H1 (cell line): ENCODE results near the gene LTO1. TPM values are rescaled to one million over a fixed set of nuclear protein-coding genes. Genes with fewer than 3 reads are reported as not detected.

Experiments used
- CTCF ChIA-PET: fragments of 300-600 bp; sonication (Branson Sonifier 250); formaldehyde crosslinking; loops from one replicate; lab custom pipeline; 2021; ENCODE audit not compliant: partially characterized antibody; lab: Charles Lee
- POLR2A ChIA-PET: fragments of 300-600 bp; sonication (Branson Sonifier 250); formaldehyde crosslinking; loops from one replicate; lab custom pipeline; 2021; ENCODE audit warnings: inconsistent platforms; ENCODE audit not compliant: partially characterized antibody; lab: Charles Lee
- DNase-seq, 2 experiments: peaks; one replicate each; pipeline versions ENCODE4 v3.0.0 to v3.0.0-alpha.2; 2010 to 2022; ENCODE audit warnings: low spot score in 2 of 2, low read depth in 1 of 2, mixed read lengths in 1 of 2
- FAIRE-seq: peaks from 2 replicates; lab custom pipeline; 2011; peaks lifted over from hg19 to GRCh38; lab: Jason Lieb, UNC
- H2AFZ ChIP-seq: 2 replicates; pipeline ENCODE4 v1.8.1; 2012; ENCODE audit warnings: low read length, inconsistent platforms
- H2AK5ac ChIP-seq: 2 replicates; pipeline ENCODE4 v1.6.1; 2013; ENCODE audit warnings: low read depth, low read length
- H2BK120ac ChIP-seq: replicated peaks from 2 replicates; pipeline ENCODE3; 2013; ENCODE audit warnings: low read depth, low read length, inconsistent platforms
- H2BK12ac ChIP-seq: 2 replicates; pipeline ENCODE4 v1.6.1; 2013; ENCODE audit warnings: low read depth, low read length
- H2BK15ac ChIP-seq: 2 replicates; pipeline ENCODE4 v1.6.1; 2013; ENCODE audit warnings: low read length
- H2BK20ac ChIP-seq: 2 replicates; pipeline ENCODE4 v1.6.1; 2013; ENCODE audit warnings: low read length
- H2BK5ac ChIP-seq: 2 replicates; pipeline ENCODE4 v1.6.1; 2013; ENCODE audit warnings: low read depth, low read length
- H3K14ac ChIP-seq: 2 replicates; pipeline ENCODE4 v1.6.1; 2013; ENCODE audit warnings: inconsistent platforms; ENCODE audit not compliant: insufficient read length
- H3K18ac ChIP-seq: 2 replicates; pipeline ENCODE4 v1.6.1; 2013; ENCODE audit warnings: low read length; ENCODE audit errors: extremely low read depth
- H3K23ac ChIP-seq: 2 replicates; pipeline ENCODE4 v1.6.1; 2013; ENCODE audit warnings: inconsistent platforms; ENCODE audit not compliant: insufficient read length
- H3K23me2 ChIP-seq: 2 replicates; pipeline ENCODE4 v1.6.1; 2013; ENCODE audit warnings: low read depth, low read length
- H3K27ac ChIP-seq: 2 replicates; pipeline ENCODE4 v1.6.1; 2011; ENCODE audit warnings: low read depth, low read length, inconsistent platforms
- H3K27me3 ChIP-seq, 4 experiments: replicated peaks in 1 of 4; 1 replicate in 1 of 4; 2 replicates in 3 of 4; pipeline versions ENCODE4 v1.6.1 to v1.8.1; 2011 to 2013; ENCODE audit warnings: low read length in 3 of 4, mild to moderate bottlenecking in 3 of 4, inconsistent platforms in 2 of 4, mixed read lengths in 2 of 4, moderate library complexity in 1 of 4; ENCODE audit not compliant: control insufficient read depth in 3 of 4, insufficient read depth in 3 of 4; ENCODE audit errors: extremely low read depth in 1 of 4
- H3K36me3 ChIP-seq, 4 experiments: 2 replicates each; pipeline versions ENCODE4 v1.6.1 to v1.8.1; 2011 to 2013; ENCODE audit warnings: mild to moderate bottlenecking in 4 of 4, low read length in 3 of 4, moderate library complexity in 2 of 4, control low read depth in 1 of 4, inconsistent platforms in 1 of 4; ENCODE audit not compliant: insufficient read depth in 4 of 4, control insufficient read depth in 2 of 4
- H3K4ac ChIP-seq: replicated peaks from 2 replicates; pipeline ENCODE3; 2013; ENCODE audit warnings: low read length, low read depth, mixed read lengths, inconsistent platforms; ENCODE audit not compliant: insufficient read length
- H3K4me1 ChIP-seq, 4 experiments: replicated peaks in 1 of 4; 1 replicate in 1 of 4; 2 replicates in 3 of 4; pipeline versions ENCODE4 v1.6.1 to v1.8.1; 2011 to 2013; ENCODE audit warnings: low read length in 3 of 4, inconsistent platforms in 2 of 4, mixed read lengths in 1 of 4; ENCODE audit not compliant: insufficient read depth in 4 of 4, control insufficient read depth in 3 of 4
- H3K4me2 ChIP-seq, 2 experiments: 2 replicates each; pipeline versions ENCODE4 v1.6.1 to v1.8.1; 2011 to 2013; ENCODE audit warnings: low read depth in 2 of 2, low read length in 2 of 2, control low read depth in 1 of 2, inconsistent platforms in 1 of 2, mild to moderate bottlenecking in 1 of 2; ENCODE audit not compliant: insufficient read depth in 1 of 2
- H3K4me3 ChIP-seq, 4 experiments: fragments of 200-600, 300-600 bp in 1 of 4; sonication (generic), shearing (Covaris generic), sonication (Bioruptor Twin) in 1 of 4; 2 replicates each; pipeline versions ENCODE4 v1.5.1 to v1.8.1; 2011 to 2016; ENCODE audit warnings: low read length in 4 of 4, low read depth in 3 of 4, control low read depth in 2 of 4, inconsistent platforms in 2 of 4, mild to moderate bottlenecking in 2 of 4, mixed read lengths in 1 of 4, moderate library complexity in 1 of 4; ENCODE audit not compliant: insufficient read depth in 2 of 4; ENCODE audit errors: extremely low read depth in 1 of 4
- H3K56ac ChIP-seq: replicated peaks from 2 replicates; pipeline ENCODE3; 2013; ENCODE audit warnings: low read depth, mild to moderate bottlenecking, mixed read lengths, low read length, inconsistent platforms; ENCODE audit not compliant: insufficient read length
- H3K79me1 ChIP-seq: 2 replicates; pipeline ENCODE4 v1.6.1; 2013; ENCODE audit warnings: low read depth, low read length, control low read depth
- H3K79me2 ChIP-seq, 2 experiments: 2 replicates each; pipeline versions ENCODE4 v1.6.1 to v1.8.1; 2012 to 2013; ENCODE audit warnings: low read length in 2 of 2, mild to moderate bottlenecking in 2 of 2, inconsistent platforms in 1 of 2; ENCODE audit not compliant: insufficient read depth in 2 of 2, control insufficient read depth in 1 of 2
- H3K9ac ChIP-seq, 4 experiments: replicated peaks in 1 of 4; 1 replicate in 1 of 4; 2 replicates in 3 of 4; pipeline versions ENCODE4 v1.6.1 to v1.8.1; 2011 to 2013; ENCODE audit warnings: low read depth in 3 of 4, low read length in 3 of 4, control low read depth in 2 of 4, mild to moderate bottlenecking in 2 of 4, moderate library complexity in 2 of 4, inconsistent platforms in 1 of 4; ENCODE audit errors: extremely low read depth in 1 of 4
- H3K9me3 ChIP-seq, 2 experiments: 2 replicates each; pipeline versions ENCODE4 v1.6.1 to v1.8.1; 2012 to 2013; ENCODE audit warnings: mild to moderate bottlenecking in 2 of 2, moderate library complexity in 2 of 2, control low read depth in 1 of 2, inconsistent platforms in 1 of 2, low read depth in 1 of 2, low read length in 1 of 2, mixed read lengths in 1 of 2; ENCODE audit not compliant: insufficient read depth in 2 of 2
- H4K20me1 ChIP-seq, 2 experiments: replicated peaks in 1 of 2; 2 replicates each; pipeline versions ENCODE3 to v1.8.1; 2011 to 2013; ENCODE audit warnings: inconsistent platforms in 2 of 2, low read length in 2 of 2, mild to moderate bottlenecking in 1 of 2; ENCODE audit not compliant: insufficient read depth in 2 of 2, control insufficient read depth in 1 of 2
- H4K5ac ChIP-seq: 2 replicates; pipeline ENCODE4 v1.6.1; 2013; ENCODE audit warnings: low read length, low read depth, mixed read lengths, inconsistent platforms; ENCODE audit not compliant: insufficient read length
- H4K8ac ChIP-seq: 2 replicates; pipeline ENCODE4 v1.8.0; 2013; ENCODE audit warnings: mild to moderate bottlenecking, moderate library complexity, low read length, inconsistent platforms; ENCODE audit not compliant: insufficient read depth; ENCODE audit errors: extremely low read depth
- H4K91ac ChIP-seq: replicated peaks from 2 replicates; pipeline ENCODE3; 2013; ENCODE audit warnings: low read length, mixed read lengths, inconsistent platforms; ENCODE audit not compliant: insufficient read length
- CBX5 ChIP-seq: fragments of 300-800, 300-1000 bp; sonication (generic); IDR thresholded peaks from 2 replicates; pipeline ENCODE4 v1.7.1; 2016; ENCODE audit warnings: antibody characterized with exemption, low read length, low read depth
- CHD1 ChIP-seq: IDR thresholded peaks from 2 replicates; pipeline ENCODE4 v1.6.1; 2012; ENCODE audit warnings: low read depth, low read length, improper control_type of control experiment
- FOSL1 ChIP-seq: IDR thresholded peaks from 2 replicates; pipeline ENCODE4 v1.6.1; 2011; ENCODE audit warnings: mild to moderate bottlenecking, low read depth, low read length, moderate library complexity; ENCODE audit not compliant: insufficient read depth
- PHF8 ChIP-seq: fragments of 200-600 bp; sonication (generic); conservative IDR thresholded peaks from 2 replicates; pipeline ENCODE4 v1.7.1; 2012; ENCODE audit warnings: low read depth, mild to moderate bottlenecking, inconsistent platforms, low read length, moderate library complexity
- POU5F1 ChIP-seq: IDR thresholded peaks from 2 replicates; pipeline ENCODE4 v1.6.1; 2011; ENCODE audit warnings: low read depth, mild to moderate bottlenecking, low read length, moderate library complexity
- RFX5 ChIP-seq: IDR thresholded peaks from 2 replicates; pipeline ENCODE4 v1.6.1; 2011; ENCODE audit warnings: low read depth, low read length, improper control_type of control experiment, borderline replicate concordance
- RXRA ChIP-seq: IDR thresholded peaks from 2 replicates; pipeline ENCODE4 v1.6.1; 2011; ENCODE audit warnings: low read depth, mild to moderate bottlenecking, low read length, moderate library complexity; ENCODE audit not compliant: insufficient read depth
- SIN3A ChIP-seq, 2 experiments: IDR thresholded peaks in 1 of 2; conservative IDR thresholded peaks in 1 of 2; 2 replicates each; pipeline ENCODE4 v1.6.1; 2011 to 2012; ENCODE audit warnings: low read length in 2 of 2, improper control_type of control experiment in 1 of 2, low read depth in 1 of 2, mild to moderate bottlenecking in 1 of 2
- ZNF274 ChIP-seq: IDR thresholded peaks from 2 replicates; pipeline ENCODE4 v1.7.0; 2012; ENCODE audit warnings: low read length, borderline replicate concordance; ENCODE audit errors: extremely low read depth
- WGBS, 2 experiments: shearing (Covaris generic) in 1 of 2; methylation state at CpG; one replicate each; pipeline versions ENCODE4 v1.1.6 to v1.1.7; 2013 to 2015; ENCODE audit warnings: low lambda C conversion rate in 2 of 2, mixed read lengths in 2 of 2, inconsistent platforms in 1 of 2, low coverage in 1 of 2, missing lambda C conversion rate in 1 of 2; ENCODE audit not compliant: insufficient replicate concordance in 2 of 2, insufficient coverage in 1 of 2, insufficient read length in 1 of 2; ENCODE audit errors: extremely low coverage in 1 of 2, missing lambda C conversion rate in 1 of 2; 5-methylcytosine and 5-hydroxymethylcytosine counted together
- polyA plus RNA-seq, 7 experiments: library from polyadenylated mRNA; depleted of rRNA in 3 of 7; stranded (reverse) in 5 of 7; unstranded in 2 of 7; fragments of >200 nt in 5 of 7; fragments of 200-250 nt in 2 of 7; gene quantifications; 1 replicate in 5 of 7; 2 replicates in 1 of 7; 4 replicates in 1 of 7; pipeline versions ENCODE4 v1.2.1 to v1.2.3, GENCODE V29; 2011 to 2013; ENCODE audit warnings: missing spikeins in 2 of 7, mixed read lengths in 2 of 7
- total RNA-seq: library from RNA; stranded (reverse); fragmentation: NEBNext Ultra II Directional; extraction: Animal tissue kit (Norgen Biotek cat#: 25700); gene quantifications from 2 replicates; pipeline ENCODE4 v1.2.1, GENCODE V29; 2021

The LTO1 gene
- total and polyA plus RNA-seq, 2 of the 8 experiments (the other 6 are each of a cell fraction or from before 2014, with no cell fraction given) = 15.4 to 21.3 TPM

DNA sequence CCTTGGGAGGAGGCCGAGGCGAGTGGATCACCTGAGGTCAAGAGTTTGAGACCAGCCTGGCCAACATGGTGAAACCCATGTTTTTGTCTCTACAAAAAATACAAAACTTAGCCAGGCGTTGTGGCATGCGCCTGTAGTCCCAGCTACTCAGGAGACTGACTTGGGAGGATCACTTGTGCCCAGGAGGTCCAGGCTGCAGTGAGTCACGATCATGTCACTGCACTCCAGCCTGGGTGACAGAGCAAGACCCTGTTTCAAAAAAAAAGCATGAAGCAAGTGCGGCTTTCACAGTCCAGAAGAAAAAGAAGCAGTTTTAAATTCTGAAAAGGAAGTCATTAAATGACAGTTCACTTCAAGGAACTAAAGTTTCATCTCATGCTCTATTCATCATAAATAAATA is 7.1 kb upstream of the LTO1 start:
- no peaks in the 10 kb centered on the region; a peak in 1 of 7 replicates for H3K4me1 ChIP-seq
- ChIA-PET POLR2A (no interaction called here), CTCF (no interaction called here)
- H2BK15ac ChIP-seq = no peak overlapping the region
- no peaks in the 10 kb centered on the region for H3K79me1 ChIP-seq
- H3K14ac ChIP-seq = no peak overlapping the region
- no peak overlapping the region for H4K5ac ChIP-seq
- no peak overlapping the region for H2AK5ac ChIP-seq
- no peak overlapping the region for H3K56ac ChIP-seq
- no peak overlapping the region for H3K23ac ChIP-seq
- no peak overlapping the region for H2BK120ac ChIP-seq
- no peak overlapping the region for H4K91ac ChIP-seq
- no peak overlapping the region for H3K4me3 ChIP-seq
- H3K18ac ChIP-seq = no peak overlapping the region
- H3K4me2 ChIP-seq = no peak overlapping the region
- H3K9me3 ChIP-seq = no peaks in the 10 kb centered on the region; a peak in 1 of 4 replicates
- H4K8ac ChIP-seq = no peak overlapping the region
- no peaks in the 10 kb centered on the region for H3K36me3 ChIP-seq
- no peak for DNase-seq
- no peaks in the 10 kb centered on the region for H3K79me2 ChIP-seq
- H2BK20ac ChIP-seq = no peak overlapping the region
- H2AFZ ChIP-seq = no peak overlapping the region
- peaks cover 0 to 3% of the 10 kb centered on the region in 2 experiments for H4K20me1 ChIP-seq
- H3K4ac ChIP-seq = no peak overlapping the region
- no peak overlapping the region for H3K9ac ChIP-seq
- H2BK12ac ChIP-seq = no peak overlapping the region
- peaks cover 3% of the 10 kb centered on the region; the same call in 1 of the 2 replicates for H3K23me2 ChIP-seq
- FAIRE-seq = no peak
- 87% methylated on average over 6 of the region's 6 CpGs; no CpG with 5 or more reads in 1 of the 2 experiments for WGBS, 2 experiments
- H3K27me3 ChIP-seq = peaks cover 0 to 6% (median 3%) of the 10 kb centered on the region in 4 experiments; a peak in 4 of 7 replicates
- no peak for TF ChIP-seq FOSL1
- TF ChIP-seq CBX5 = no peak
- no peak for TF ChIP-seq RXRA
- no peak for TF ChIP-seq POU5F1
- TF ChIP-seq ZNF274 = no peak
- no peak for TF ChIP-seq CHD1
- no peak for TF ChIP-seq RFX5
- TF ChIP-seq SIN3A (conservative IDR thresholded peaks at IDR 0.05 in 1 of 2, IDR thresholded peaks at IDR 0.05 in 1 of 2; ENCODE audit: low read depth in 1 of 2, low read length in 2 of 2) = no peak
- TF ChIP-seq PHF8 = no peak
- H3K27ac ChIP-seq = no peak overlapping the region
- H2BK5ac ChIP-seq = no peak overlapping the region
